Measurements from ENCODE around the gene LRP1.

DNA sequence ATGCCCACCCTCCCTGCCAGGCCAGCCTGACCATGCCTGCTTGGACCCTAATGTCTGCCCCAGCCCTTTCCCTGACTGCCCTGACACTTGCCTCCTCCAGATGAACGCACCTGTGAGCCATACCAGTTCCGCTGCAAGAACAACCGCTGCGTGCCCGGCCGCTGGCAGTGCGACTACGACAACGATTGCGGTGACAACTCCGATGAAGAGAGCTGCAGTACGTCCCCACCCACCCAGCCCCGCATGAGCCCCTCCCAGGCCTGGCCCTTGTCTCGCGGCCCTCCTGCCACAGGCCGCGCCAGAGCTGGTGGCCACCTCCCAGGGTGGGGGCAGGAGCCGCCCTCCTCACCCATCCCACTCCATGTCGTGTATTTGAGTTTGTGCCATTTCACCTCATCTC is 74.0 kb downstream of the LRP1 start:
- TF ChIP-seq CTCF (IDR thresholded peaks at IDR 0.05), result no peak
- TF ChIP-seq POLR2AphosphoS5 (IDR thresholded peaks at IDR 0.05; ENCODE audit: low read depth, low read length), result no peak
- TF ChIP-seq TCF7L2 (IDR thresholded peaks at IDR 0.05; ENCODE audit: low read depth, low read length), result no peak
- TF ChIP-seq SIN3A (IDR thresholded peaks at IDR 0.05; ENCODE audit: borderline replicate concordance, insufficient read depth, low read depth, low read length), result no peak
- TF ChIP-seq, protein P1, sequence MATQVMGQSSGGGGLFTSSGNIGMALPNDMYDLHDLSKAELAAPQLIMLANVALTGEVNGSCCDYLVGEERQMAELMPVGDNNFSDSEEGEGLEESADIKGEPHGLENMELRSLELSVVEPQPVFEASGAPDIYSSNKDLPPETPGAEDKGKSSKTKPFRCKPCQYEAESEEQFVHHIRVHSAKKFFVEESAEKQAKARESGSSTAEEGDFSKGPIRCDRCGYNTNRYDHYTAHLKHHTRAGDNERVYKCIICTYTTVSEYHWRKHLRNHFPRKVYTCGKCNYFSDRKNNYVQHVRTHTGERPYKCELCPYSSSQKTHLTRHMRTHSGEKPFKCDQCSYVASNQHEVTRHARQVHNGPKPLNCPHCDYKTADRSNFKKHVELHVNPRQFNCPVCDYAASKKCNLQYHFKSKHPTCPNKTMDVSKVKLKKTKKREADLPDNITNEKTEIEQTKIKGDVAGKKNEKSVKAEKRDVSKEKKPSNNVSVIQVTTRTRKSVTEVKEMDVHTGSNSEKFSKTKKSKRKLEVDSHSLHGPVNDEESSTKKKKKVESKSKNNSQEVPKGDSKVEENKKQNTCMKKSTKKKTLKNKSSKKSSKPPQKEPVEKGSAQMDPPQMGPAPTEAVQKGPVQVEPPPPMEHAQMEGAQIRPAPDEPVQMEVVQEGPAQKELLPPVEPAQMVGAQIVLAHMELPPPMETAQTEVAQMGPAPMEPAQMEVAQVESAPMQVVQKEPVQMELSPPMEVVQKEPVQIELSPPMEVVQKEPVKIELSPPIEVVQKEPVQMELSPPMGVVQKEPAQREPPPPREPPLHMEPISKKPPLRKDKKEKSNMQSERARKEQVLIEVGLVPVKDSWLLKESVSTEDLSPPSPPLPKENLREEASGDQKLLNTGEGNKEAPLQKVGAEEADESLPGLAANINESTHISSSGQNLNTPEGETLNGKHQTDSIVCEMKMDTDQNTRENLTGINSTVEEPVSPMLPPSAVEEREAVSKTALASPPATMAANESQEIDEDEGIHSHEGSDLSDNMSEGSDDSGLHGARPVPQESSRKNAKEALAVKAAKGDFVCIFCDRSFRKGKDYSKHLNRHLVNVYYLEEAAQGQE (IDR thresholded peaks at IDR 0.05; ENCODE audit: insufficient read depth in 1 of 2, low read depth in 2 of 2, low read length in 1 of 2), result no peak
